ENCODE results near the gene FAM72D. TPM values are rescaled to one million over a fixed set of nuclear protein-coding genes. Genes with fewer than 3 reads are reported as not detected.
A peak's percentile ranks its signal among the peaks of the same experiment; 100 is the strongest.
"Not testable (repeated sequence)": the region's sequence is repeated elsewhere in the genome, so short reads cannot be mapped to it uniquely, and the experiment has no call there.

Gene FAM72D
- total RNA-seq, 1 experiment from 2014 or later: 9.9 TPM

- not testable (repeated sequence) for H3K9me3 ChIP-seq (replicated peaks); H3K4me1 ChIP-seq; H3K36me3 ChIP-seq; DNase-seq; H3K4me3 ChIP-seq; H3K27me3 ChIP-seq; H3K27ac ChIP-seq
These were observed 26.7 kb downstream of the FAM72D start for GRCh38 chr1:145122344-145123061.

GRCh38 chr1:145123062-145123395 lies 27.3 kb downstream of the FAM72D start:
- H3K9me3 ChIP-seq (replicated peaks); H3K4me1 ChIP-seq: not testable (repeated sequence)

GRCh38 chr1:145123992-145124641 lies 28.3 kb downstream of the FAM72D start:
- not testable (repeated sequence) for H3K9me3 ChIP-seq (replicated peaks); H3K27ac ChIP-seq; DNase-seq; H3K4me3 ChIP-seq; H3K36me3 ChIP-seq; H3K27me3 ChIP-seq; H3K4me1 ChIP-seq

More at GRCh38 chr1:145123062-145123395, 27.3 kb downstream of the FAM72D start:
- DNase-seq, H3K36me3 ChIP-seq, H3K27ac ChIP-seq, H3K4me3 ChIP-seq, H3K27me3 ChIP-seq: not testable (repeated sequence)

GRCh38 chr1:145125112-145125511 lies 29.3 kb downstream of the FAM72D start:
- not testable (repeated sequence) for DNase-seq; H3K27me3 ChIP-seq; H3K9me3 ChIP-seq (replicated peaks); H3K36me3 ChIP-seq; H3K4me3 ChIP-seq; H3K4me1 ChIP-seq; H3K27ac ChIP-seq

- H3K27ac ChIP-seq: not testable (repeated sequence)
These were observed 31.4 kb downstream of the FAM72D start for GRCh38 chr1:145127144-145127543.

GRCh38 chr1:145128697-145129469 lies 33.1 kb downstream of the FAM72D start:
- not testable (repeated sequence) for H3K27me3 ChIP-seq; H3K4me1 ChIP-seq; H3K27ac ChIP-seq; H3K4me3 ChIP-seq; DNase-seq; H3K9me3 ChIP-seq (replicated peaks); H3K36me3 ChIP-seq

More at GRCh38 chr1:145127144-145127543, 31.4 kb downstream of the FAM72D start:
- not testable (repeated sequence) for H3K9me3 ChIP-seq (replicated peaks); H3K27me3 ChIP-seq; H3K4me3 ChIP-seq; H3K4me1 ChIP-seq; DNase-seq; H3K36me3 ChIP-seq

GRCh38 chr1:145134476-145134875 lies 38.7 kb downstream of the FAM72D start:
- not testable (repeated sequence) for DNase-seq; H3K4me1 ChIP-seq; H3K36me3 ChIP-seq; H3K9me3 ChIP-seq (replicated peaks); H3K4me3 ChIP-seq; H3K27me3 ChIP-seq; H3K27ac ChIP-seq

- H3K27me3 ChIP-seq; DNase-seq; H3K36me3 ChIP-seq; H3K4me1 ChIP-seq; H3K4me3 ChIP-seq; H3K9me3 ChIP-seq (replicated peaks); H3K27ac ChIP-seq: not testable (repeated sequence)
These were observed 44.8 kb downstream of the FAM72D start for GRCh38 chr1:145140549-145140948.

GRCh38 chr1:145144264-145144913 lies 48.6 kb downstream of the FAM72D start:
- H3K4me1 ChIP-seq; H3K27ac ChIP-seq; H3K27me3 ChIP-seq; DNase-seq; H3K36me3 ChIP-seq; H3K4me3 ChIP-seq; H3K9me3 ChIP-seq (replicated peaks): not testable (repeated sequence)

GRCh38 chr1:145146308-145146707 lies 50.5 kb downstream of the FAM72D start:
- H3K27ac ChIP-seq; H3K9me3 ChIP-seq (replicated peaks); H3K36me3 ChIP-seq; H3K4me1 ChIP-seq; DNase-seq; H3K4me3 ChIP-seq; H3K27me3 ChIP-seq: not testable (repeated sequence)

GRCh38 chr1:145147172-145147571 lies 51.4 kb downstream of the FAM72D start:
- not testable (repeated sequence) for H3K9me3 ChIP-seq (replicated peaks); H3K4me1 ChIP-seq; DNase-seq; H3K4me3 ChIP-seq; H3K27me3 ChIP-seq; H3K36me3 ChIP-seq; H3K27ac ChIP-seq

GRCh38 chr1:145155421-145155820 lies 59.6 kb downstream of the FAM72D start:
- DNase-seq; H3K4me3 ChIP-seq; H3K36me3 ChIP-seq; H3K27ac ChIP-seq; H3K27me3 ChIP-seq; H3K9me3 ChIP-seq (replicated peaks); H3K4me1 ChIP-seq: not testable (repeated sequence)

- peak overlapping the region; percentile 53 for H3K4me3 ChIP-seq
- not testable (repeated sequence) for H3K4me1 ChIP-seq; H3K36me3 ChIP-seq; H3K27me3 ChIP-seq; H3K27ac ChIP-seq; H3K9me3 ChIP-seq (replicated peaks)
- peak; percentile 7 to 10 for DNase-seq
These were observed 60.1 kb downstream of the FAM72D start for GRCh38 chr1:145155873-145156272.

GRCh38 chr1:145156891-145157610 lies 61.3 kb downstream of the FAM72D start:
- DNase-seq: peak; percentile 39 to 78
- H3K27me3 ChIP-seq; H3K36me3 ChIP-seq; H3K9me3 ChIP-seq (replicated peaks); H3K4me1 ChIP-seq; H3K27ac ChIP-seq: not testable (repeated sequence)
- peak overlapping the region; percentile 71 for H3K4me3 ChIP-seq

GRCh38 chr1:145157715-145158114 lies 61.9 kb downstream of the FAM72D start:
- DNase-seq; H3K4me3 ChIP-seq; H3K27me3 ChIP-seq; H3K9me3 ChIP-seq (replicated peaks); H3K4me1 ChIP-seq; H3K36me3 ChIP-seq; H3K27ac ChIP-seq: not testable (repeated sequence)

Measured in SJCRH30 (cell line).